Occipital lobe (tissue), 2 donors: ENCODE results near the gene HOXA7. TPM values are rescaled to one million over a fixed set of nuclear protein-coding genes. Genes with fewer than 3 reads are reported as not detected.

Experiments used
- DNase-seq: peaks from one replicate; lab custom pipeline; 2025; lab: John Stamatoyannopoulos, UW
- total RNA-seq: library from RNA; depleted of rRNA; stranded (reverse); fragments of >200 nt; gene quantifications from one replicate; pipeline ENCODE4 v1.2.3, GENCODE V29; 2014

The HOXA7 gene
- total RNA-seq, 1 donor from 2014 or later = not detected

DNA sequence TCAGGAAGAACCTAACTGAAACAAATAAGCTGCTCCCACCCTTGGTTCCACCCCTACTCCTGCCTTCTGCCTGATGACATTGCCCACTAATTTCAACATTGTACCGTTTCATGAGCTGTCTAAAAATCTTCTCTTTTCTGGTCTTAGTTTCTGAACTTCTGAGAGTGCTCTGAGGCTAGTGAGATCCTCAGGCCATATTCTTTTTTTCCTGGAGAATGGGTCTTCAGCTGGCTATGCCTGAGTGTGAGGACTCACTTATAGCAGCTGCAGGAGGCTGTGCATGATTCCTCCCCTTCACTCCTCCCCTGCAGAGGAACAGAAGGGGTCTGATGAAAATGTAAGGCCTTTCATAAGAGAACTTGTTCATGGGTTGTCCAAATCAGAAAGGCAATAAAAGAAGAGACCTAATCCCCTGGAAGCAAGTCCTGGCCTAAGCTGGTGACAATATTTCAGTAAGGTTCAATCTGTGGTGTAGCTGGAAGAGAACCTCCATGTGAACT is 37.0 kb downstream of the HOXA7 start:
- DNase-seq = no peak

DNA sequence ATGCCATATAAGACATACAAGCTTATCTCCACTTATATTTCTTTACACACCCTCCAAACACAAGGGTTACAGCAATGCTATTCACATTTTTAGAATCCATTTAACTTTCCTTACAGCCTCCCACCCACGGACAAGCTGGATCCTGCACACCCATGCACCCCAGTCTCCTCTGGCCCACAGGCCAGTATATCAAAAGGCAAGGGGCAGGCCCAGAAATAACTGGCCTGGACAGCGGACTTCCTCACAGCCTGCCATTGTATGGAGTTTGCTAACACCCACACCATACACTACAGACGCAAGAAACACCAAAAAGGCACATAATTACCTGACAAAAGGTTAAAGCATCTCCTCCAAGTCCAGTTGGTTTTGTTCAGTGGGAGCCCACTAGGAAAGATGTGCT is 37.9 kb downstream of the HOXA7 start:
- no peak for DNase-seq

DNA sequence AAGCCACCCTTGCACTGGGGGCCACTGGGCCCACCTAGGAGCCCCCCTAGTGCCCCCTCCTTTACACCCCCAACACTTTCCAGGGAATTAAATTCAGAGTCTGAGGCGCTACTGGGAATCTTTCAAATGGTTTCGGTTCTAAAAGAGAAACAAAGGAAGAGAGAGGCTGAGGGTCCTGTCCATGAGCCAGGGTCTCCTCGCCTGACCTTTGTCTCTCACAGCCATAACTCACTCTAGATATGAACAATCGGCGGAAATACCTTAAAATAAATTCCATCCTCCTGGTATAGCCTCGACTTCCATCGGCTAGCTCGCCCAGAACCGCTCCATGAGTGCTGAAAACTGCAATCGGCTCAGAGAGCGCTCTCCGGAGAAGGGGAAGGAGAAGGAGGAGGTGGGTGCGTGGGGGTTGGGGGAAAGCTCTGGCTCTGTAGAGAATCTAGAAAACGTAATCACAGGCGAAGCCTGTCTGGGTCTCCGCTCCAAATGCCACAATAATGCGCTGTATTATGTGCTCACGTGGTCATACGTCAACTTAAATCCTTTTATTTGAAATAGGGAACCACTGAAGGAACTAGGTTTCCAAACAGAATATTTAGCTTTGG is 38.5 kb downstream of the HOXA7 start:
- DNase-seq = no peak

DNA sequence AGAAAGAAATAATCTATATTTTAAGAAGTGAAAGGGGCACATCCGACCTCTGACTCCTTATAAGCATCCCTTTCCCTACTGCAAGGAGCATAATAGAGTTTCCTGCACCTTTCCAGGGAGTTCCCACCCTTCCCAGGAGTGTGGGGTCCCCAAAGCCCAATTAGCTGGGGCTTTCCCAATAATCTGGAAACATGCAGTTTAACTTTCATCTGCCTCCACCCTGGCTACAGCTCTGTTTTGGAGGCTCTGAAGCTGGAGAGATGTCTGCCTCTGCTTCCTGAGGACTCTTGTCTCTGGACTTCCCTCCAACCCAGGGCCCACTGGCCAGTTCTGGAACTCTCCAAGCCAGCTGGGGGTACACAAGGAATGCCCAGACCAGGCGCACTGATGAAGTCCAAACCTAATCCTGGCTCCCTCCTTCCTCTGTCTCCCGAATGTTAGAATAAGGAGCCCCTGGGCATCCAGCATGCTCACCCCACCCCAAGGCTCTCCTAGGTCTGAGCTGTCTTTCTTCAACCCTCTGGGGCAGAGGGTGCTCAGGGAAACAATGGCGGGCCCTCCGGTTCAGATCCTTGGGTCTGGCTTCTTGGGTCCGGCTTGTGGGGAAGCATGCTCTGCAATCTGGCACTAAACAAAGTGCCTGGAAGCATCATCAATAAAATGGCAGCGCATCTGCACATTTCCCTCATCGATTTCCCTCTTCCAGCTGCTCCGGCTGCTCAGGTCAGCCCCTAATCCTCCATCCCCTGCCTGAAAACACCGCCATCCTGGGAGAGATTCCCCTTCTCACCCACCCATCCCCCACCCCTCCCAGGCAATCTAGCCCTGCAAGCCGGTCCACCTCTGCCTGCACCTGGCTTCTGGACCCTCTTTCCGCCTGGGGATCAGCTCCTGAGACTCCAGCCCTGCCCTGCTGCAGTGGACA is 39.3 kb downstream of the HOXA7 start:
- DNase-seq = no peak

DNA sequence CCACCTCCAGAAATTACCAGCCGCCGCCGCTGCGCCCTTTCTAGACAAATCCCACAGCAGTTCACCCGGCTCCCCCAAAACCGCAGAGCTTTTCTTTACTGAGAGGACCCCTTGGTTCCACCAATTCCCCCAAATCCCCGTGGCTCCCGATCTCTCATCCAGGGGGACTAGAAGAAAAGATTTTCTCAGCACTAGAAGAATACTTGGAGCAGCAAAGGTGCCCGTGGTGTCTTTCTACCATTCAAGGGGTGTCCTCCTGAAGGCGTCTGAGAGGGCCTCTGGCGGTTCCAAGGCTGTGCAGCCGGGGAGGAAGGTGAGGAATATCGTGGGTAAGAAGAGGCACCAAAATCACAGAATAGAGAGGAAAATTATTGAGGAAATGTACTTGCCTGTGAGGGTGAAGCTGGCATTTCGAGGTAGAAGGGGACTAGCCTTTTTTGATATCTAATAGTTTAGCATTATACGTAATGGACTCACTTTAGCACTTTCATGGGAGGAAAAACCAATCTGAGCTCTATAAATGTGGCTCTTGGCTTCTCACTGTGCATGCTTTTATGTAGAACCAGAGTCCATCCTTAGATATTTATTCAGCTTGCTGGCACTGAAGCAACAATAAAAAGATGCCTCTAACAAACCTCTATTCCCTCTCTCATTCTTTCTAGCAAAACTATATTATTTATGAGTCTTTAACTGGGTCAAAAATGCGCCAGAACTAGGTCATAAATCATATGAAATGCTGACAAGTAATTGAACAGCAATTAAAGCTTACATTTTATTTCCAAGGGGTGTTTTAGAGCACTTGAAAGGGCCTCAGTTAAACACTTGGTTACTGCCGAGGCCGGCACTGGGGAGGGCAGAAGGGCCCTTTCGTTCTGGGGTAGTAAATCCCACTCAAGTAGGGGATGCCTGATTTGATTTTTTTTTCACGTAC is 40.2 kb downstream of the HOXA7 start:
- DNase-seq = no peak

DNA sequence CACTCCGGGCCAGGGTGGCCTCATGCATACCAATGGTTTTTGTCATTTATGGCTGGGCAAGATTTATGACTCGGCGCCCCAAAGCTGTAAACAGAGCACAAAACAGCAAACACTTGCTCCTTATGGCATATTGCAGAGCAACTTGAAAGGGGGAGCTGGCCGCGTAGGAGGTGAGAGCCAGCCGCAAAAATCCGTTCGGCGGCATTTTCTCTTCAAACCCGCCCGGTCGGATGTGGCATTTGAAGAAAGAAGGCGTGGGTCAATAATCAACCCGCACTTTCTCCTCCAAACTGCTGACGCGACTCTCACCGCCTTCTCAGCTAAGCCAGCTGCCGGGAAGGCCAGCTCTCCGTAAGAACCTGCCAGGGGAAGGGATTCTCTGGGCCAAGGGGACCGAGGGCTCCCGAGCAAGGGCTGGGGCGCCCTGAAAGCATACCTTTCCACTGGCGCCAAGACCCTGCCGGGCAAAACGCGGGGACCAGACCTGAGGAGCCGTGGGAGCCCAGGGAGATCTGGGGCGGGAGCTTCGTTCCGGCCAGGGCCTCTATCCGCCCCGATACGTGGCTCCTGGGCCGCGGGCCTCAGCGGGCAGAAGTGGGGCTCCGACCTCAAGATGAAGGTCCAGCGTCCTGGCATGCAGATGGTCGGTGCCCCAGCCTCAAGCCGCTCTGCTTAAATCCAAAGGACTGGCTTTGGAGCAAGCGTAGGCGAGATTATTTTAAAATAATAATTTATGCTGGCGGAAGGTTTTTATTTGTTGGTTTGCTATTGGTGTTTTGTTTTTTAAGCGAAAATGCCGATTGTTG is 41.1 kb downstream of the HOXA7 start:
- no peak for DNase-seq

DNA sequence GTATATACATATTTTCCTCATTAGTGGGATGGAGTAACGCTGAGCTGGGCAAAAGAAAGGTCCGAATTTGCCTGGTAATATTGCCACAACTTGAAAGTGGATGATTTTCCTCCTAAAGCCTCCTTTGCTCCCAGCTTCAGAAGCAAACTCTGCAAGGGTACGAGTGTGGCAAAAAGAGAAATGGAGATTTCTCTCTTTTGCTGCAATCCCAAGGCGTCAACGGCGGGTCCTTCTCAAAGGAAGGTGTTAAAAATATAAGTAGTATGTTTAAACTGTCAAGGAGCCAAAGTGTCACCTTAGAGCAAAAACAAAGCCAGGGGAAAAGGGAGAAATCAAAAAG is 41.6 kb downstream of the HOXA7 start:
- no peak for DNase-seq

DNA sequence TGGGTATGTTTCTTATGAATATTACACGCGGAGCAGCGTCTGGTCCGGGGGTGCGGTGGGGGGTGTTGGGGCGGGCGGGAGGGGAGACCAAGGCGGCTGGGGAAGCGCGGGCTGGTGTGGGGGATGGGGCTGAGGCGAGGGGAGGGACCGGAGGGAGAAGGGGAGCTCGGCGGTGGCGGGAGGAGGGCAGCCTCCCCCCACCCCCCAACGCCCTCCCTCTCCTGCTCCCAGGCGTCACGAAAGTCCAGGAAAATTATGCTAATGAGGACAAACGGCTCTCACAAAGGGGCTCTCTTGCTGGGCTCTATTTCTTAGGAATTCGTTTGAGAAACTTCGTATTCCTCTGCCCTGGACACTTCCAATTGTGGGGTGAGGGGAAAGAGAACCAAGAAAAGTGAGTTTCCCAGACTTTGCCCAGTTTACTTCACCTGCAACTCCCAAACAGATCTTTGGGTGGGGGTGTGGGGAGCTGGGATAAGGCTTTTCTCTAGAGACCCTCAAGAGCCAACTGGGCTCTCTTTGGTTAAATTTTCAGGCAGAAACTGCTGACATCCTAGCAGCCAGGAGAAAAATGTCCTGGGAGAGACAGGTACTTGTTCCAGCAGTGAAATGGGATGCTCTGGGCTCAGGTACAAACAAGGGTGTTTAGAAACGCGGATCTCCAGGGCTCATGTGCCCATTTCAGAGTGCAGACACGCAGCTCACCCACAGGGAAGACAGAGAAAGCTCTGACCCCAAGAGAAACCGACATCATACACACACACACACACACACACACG is 42.3 kb downstream of the HOXA7 start:
- DNase-seq = no peak

DNA sequence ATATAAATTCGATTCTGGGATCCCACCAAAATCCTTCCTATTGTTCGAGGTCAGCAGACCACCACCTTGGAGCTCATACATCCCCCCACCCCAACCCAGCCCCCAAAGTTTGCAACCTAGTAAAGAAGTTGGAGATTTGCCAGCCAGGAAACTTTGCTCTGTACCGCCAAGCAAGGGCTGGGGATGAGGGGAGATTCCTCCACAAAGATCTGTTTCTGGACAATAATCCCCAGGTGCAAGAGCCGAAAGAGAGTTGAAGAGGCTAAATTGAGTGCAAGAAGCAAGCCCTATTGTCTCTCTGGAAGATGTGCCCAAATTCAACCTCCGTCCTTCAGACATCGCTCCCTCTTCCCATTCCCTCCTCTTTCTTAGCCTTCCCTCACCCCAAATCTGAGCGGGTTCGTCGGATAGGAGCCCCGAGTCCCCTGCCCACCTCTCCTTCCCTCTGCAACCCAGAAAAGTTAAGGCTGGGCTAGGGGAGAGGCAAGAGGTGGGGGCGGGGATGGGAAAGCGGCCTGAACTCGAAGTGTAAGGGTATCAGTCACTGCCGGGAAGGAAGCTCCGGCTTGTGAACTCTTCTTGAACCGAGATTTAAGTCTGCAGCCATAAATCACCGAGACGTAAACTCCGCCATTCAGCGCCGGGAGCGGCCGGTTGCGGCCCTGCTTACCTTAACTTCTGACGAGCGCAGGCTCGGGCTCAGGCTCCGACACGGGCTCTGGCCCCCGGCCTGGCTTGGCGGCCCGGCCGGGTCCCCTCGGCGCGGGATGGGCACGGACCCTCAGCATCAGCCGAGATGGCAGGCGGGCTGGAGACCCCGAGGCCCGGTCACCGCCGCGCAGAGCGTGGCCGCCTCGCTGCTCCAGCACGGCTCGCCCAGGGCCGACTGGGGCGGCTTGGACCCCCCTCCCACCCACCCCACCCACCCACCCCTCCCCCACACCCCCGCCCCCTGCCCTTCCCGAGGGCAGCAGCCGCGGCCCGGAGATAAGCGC is 43.2 kb downstream of the HOXA7 start:
- DNase-seq = no peak

DNA sequence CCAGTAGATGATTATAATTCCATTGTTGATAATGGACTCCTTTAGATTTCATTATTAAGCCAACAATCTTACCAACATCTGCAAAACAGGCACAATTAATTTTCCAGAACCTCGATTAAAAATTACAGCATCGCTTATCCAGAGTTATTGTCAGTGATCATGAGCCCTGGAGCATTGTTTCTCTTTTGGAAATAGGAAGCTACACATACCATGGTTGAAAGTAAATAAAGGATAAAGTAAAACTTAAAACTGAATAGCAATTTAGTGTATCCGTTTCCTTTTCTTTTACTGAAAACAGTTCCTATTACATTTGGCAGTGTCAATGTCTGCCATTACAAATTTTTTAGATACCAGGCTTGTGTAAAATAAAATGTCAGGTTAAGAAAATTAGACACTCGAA is 44.1 kb downstream of the HOXA7 start:
- DNase-seq = no peak

DNA sequence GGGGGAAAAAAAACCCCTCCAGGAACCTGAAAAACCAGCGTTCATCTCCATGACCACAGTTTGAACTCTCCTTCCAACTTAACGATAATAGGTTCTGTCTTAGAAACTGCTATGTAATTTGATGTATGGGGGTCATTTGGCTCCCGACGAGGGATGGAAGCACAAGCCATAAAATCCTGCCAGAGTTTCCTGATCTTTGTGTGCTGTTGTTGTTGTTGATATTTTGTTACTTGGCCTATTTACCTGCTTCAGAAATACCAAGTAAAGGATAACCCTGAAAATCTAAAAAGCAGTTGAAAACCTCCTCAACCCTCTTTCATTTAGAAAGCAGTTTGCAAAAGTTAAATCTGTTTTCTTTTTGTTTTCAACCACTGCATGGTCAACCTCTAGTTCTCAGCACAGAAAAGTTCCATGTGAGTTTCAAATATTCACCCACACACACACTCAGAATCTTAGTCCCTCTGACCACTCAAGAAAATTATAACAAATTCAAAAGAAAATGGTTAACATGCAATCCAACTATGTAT is 44.7 kb downstream of the HOXA7 start:
- DNase-seq = no peak

DNA sequence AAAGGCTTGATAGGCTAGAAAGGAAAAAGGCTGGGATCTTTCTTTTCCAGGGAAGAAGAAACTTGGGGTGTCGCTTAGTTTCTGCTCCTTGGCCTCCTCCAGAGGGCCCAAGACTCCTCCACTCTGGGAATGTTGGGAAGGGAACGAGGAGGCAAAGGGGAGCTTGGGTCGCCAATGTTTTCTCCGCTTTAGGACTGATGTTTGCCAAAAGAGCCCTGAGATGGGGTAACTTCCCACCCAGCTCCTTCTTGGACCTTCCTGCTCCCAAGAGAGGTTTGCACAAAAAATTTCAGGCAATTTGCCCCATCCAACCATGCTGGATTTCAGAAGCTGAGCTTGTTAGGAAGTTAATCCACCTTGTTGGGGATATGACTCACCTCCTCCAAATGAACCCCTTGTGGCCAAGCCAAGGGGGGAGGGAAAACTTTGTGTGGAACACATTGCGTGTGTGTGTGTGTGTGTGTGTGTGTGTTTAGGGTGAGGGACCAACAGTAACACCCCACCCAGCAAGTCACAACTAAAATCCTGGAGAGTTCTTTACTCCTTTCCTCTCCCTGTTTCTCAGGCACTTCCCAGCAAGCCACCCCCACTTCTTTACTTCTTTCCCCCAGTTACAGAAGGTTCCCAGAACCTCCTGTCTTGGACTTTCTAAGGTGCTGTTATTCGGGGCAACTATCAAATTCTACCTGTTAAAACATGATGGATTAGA is 45.3 kb downstream of the HOXA7 start:
- DNase-seq = no peak

DNA sequence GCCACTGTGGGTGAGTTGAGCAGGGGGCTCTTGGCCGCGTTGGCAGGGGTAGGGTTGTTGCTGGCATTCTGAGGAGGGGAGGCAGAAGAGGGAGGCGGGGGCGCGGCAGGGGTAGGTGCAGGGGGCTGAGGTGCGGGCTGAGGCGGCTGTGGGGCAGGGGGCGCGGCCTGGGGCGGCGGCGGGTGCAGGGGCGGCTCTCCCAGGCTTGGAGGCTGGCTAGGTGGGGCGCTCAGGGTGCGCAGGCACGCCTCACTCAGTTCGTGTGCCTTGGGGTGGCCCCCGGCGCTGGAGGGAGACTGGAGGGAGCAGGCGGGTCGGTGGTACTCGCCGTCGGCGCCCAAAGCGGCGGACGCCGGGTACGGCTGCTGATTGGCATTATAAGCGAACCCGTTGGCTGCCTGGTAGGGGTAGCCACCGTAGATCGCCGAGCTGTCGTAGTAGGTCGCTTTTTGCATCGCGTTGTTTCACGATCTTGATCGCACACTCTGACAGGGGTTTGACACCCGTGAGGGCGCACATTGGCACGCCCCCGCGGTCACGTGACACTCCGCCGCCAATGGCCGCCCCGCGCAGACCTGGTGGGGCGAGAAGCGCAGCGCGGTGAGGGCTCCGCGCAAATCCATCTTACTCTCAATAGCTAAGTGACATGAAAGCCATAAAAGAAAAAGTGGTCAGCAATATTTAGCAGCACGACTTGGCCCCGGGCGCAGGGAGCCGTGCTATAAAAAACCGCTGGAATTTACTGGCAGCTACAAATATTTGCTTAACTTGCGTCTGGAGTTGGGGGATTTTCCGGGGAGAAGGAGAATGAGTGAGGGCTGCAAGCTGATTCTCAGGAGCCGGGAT is 46.1 kb downstream of the HOXA7 start:
- DNase-seq = no peak

DNA sequence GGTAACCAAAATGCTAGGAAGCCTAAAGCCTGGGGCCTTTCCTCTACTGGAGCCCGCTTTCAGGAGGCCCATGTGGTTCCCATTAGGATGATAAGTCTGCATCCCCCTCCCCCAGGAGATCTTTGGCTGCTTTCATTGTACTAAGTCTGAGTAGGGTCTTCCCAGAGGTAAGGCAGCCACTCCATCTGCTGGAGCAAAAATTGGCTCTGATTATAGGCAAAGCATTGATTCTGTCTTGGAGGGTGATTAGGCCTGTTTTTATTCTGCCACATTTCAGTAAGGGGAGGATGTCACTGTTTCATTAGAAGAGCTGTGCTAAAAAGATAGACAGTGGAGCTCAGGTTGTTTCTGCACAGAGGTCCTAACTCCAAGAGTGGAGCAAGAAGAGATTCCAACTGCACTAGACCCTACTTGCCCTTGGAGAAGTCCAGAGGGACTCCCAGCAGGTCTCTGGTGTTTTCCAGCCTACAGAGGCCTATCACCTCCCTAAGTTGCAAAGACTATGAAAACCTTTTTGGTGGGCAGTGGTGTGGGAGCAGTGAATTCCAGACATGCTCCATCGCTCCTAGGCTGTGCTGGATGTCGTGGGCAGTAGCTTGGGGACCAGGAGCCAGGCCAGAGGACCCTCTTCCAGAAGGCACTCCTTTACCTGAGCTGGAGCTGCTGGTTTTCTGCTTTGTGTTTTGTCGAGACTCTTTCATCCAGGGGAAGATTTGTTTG is 46.8 kb downstream of the HOXA7 start:
- no peak for DNase-seq

DNA sequence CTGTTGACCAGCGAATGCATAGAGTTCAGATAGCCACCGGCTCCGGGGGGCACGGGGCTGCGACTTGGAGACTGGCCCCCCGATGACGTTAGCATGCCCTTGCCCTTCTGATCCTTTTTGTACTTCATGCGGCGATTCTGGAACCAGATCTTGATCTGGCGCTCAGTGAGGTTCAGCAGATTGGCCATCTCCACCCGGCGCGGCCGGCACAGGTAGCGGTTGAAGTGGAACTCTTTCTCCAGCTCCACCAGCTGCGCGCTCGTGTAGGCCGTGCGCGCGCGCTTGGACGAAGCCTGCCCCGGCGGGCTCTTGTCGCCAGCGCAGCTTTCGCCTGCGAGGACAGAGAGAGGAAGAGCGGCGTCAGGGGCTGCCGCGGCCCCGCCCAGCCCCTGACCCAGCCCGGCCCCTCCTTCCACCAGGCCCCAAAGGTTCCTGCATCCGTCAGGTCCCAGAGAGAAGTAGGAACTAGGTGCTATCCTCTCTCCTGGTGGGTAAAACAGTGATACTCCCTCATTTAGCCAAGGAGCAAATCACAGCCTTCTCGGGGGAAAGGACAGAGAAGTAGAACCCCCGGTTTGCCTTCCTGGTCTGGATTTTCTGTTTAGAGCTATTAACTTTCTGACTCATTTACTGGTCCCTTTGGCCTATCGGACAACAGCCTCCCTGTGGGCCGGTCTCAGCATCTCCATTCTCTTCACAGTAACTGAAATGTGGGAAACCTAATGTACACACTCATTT is 47.9 kb downstream of the HOXA7 start:
- no peak for DNase-seq
